Heart left ventricle (tissue), 13 donors: ENCODE data around the gene FBXW8.

Source experiments
- POLR2A ChIP-seq, 2 donors: fragments of 450-650 bp; IDR thresholded peaks; one replicate each; pipeline ENCODE4 v1.6.1; 2017; ENCODE audit warnings: antibody characterized with exemption in 2 of 2, mild to moderate bottlenecking in 2 of 2, moderate library complexity in 2 of 2
- TF ChIP-seq, protein P1 (sequence below), 12 donors: fragments of 200-600 bp; sonication (generic) in 4 of 12; IDR thresholded peaks; one replicate each; pipeline versions ENCODE4 v1.5.0 to v1.8.0; 2018 to 2022; ENCODE audit warnings: antibody characterized with exemption in 12 of 12, mild to moderate bottlenecking in 5 of 12
- donor health status: ischemic (EF 13 %, LVEDD 7.1; RV severe dilation, severe dysfunction).
- donor health status: DM: no; HTN: yes; CAD: no.
- donor health status: DM: no; HTN: no; CAD: no.
- donor health status: ischemic (EF 25% LVEDD 6.9; RV normal size, moderate dysfunction).
- donor health status: ischemic (EF 25% LVEDD 5.7; RV mildly dilated, moderate dysfunction).
- donor health status: ischemic (EF 35%, LVEDD 5.7; RV mildly dilated, moderate dysfunction).
- donor health status: nonischemic (EF 11% LVEDD 7.7; RV severe dilation, severe dysfunction).
- donor health status: DM: yes; HTN: yes; CAD: no.
- donor health status: PGD.
- donor health status: ischemic (EF 29% LVEDD 5.4; RV normal size, mild dysfunction).
- donor health status: nonischemic (EF 23%, LVEDD 6.1; RV moderate dilation, normal function).

DNA sequence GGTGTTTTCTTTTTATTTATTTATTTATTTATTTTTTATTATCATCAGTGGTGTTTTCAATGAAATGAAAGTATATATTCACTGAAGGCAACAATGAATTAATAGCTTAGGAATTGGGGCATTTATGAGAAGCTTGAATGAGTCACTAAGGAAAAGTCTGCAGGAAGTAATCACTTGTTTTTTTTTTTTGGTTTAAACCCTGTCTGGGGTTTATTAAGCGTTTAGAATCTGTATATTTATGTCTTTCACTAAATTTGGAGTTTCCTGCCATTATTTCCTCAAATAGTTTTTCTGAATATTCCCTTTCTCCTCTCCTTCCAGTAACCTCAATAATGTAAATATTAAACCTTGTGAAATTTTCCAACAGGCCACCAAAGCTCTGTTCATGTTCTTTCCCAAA, 103.0 kb downstream of the FBXW8 start:
- no peak for TF ChIP-seq POLR2A (IDR thresholded peaks at IDR 0.05)
- TF ChIP-seq, protein P1, sequence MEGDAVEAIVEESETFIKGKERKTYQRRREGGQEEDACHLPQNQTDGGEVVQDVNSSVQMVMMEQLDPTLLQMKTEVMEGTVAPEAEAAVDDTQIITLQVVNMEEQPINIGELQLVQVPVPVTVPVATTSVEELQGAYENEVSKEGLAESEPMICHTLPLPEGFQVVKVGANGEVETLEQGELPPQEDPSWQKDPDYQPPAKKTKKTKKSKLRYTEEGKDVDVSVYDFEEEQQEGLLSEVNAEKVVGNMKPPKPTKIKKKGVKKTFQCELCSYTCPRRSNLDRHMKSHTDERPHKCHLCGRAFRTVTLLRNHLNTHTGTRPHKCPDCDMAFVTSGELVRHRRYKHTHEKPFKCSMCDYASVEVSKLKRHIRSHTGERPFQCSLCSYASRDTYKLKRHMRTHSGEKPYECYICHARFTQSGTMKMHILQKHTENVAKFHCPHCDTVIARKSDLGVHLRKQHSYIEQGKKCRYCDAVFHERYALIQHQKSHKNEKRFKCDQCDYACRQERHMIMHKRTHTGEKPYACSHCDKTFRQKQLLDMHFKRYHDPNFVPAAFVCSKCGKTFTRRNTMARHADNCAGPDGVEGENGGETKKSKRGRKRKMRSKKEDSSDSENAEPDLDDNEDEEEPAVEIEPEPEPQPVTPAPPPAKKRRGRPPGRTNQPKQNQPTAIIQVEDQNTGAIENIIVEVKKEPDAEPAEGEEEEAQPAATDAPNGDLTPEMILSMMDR (IDR thresholded peaks at IDR 0.05) = no peak
